ENCODE measurements around the gene AK9.
"Not testable (repeated sequence)": the region's sequence is repeated elsewhere in the genome, so short reads cannot be mapped to it uniquely, and the experiment has no call there.

AK9 gene

GRCh38 chr6:109609737-109610136 is 81.3 kb downstream of the AK9 start:
- ChIA-PET CTCF (no interaction called here), POLR2A (no interaction called here)
- TF ChIP-seq NFRKB (IDR thresholded peaks at IDR 0.05) (no peak), TARDBP (IDR thresholded peaks at IDR 0.05) (no peak), ARNT (IDR thresholded peaks at IDR 0.05) (no peak), L3MBTL2 (conservative IDR thresholded peaks at IDR 0.05) (no peak), ZNF384 (IDR thresholded peaks at IDR 0.05) (no peak), FOXA1 (IDR thresholded peaks at IDR 0.05) (no peak), FOXM1 (IDR thresholded peaks at IDR 0.05; ENCODE audit: borderline replicate concordance) (no peak), BHLHE40 (IDR thresholded peaks at IDR 0.05; ENCODE audit: borderline replicate concordance) (no peak), HDGF (IDR thresholded peaks at IDR 0.05; ENCODE audit: borderline replicate concordance) (no peak), SP1 (IDR thresholded peaks at IDR 0.05) (no peak), CTBP1 (IDR thresholded peaks at IDR 0.05; ENCODE audit: borderline replicate concordance) (no peak), FOXK2 (IDR thresholded peaks at IDR 0.05) (no peak), PKNOX1 (IDR thresholded peaks at IDR 0.05) (no peak), ELF4 (IDR thresholded peaks at IDR 0.05) (no peak), SUZ12 (IDR thresholded peaks at IDR 0.05) (no peak)
- DNase-seq (ENCODE audit: extremely low spot score), result no peak

- ChIA-PET CTCF (no interaction called here), POLR2A (no interaction called here)
- no peak for TF ChIP-seq ELF4 (IDR thresholded peaks at IDR 0.05)
- no peak for DNase-seq (ENCODE audit: extremely low spot score)
Observed at GRCh38 chr6:109606359-109606758, 84.6 kb downstream of the AK9 start.

- TF ChIP-seq NFRKB (IDR thresholded peaks at IDR 0.05) (no peak), CTBP1 (IDR thresholded peaks at IDR 0.05; ENCODE audit: borderline replicate concordance) (no peak), TARDBP (IDR thresholded peaks at IDR 0.05) (no peak), ZNF384 (IDR thresholded peaks at IDR 0.05) (no peak), BHLHE40 (IDR thresholded peaks at IDR 0.05; ENCODE audit: borderline replicate concordance) (no peak), SP1 (IDR thresholded peaks at IDR 0.05) (no peak), HDGF (IDR thresholded peaks at IDR 0.05; ENCODE audit: borderline replicate concordance) (no peak), FOXK2 (IDR thresholded peaks at IDR 0.05) (no peak), LEF1 (IDR thresholded peaks at IDR 0.05; ENCODE audit: borderline replicate concordance) (no peak), PKNOX1 (IDR thresholded peaks at IDR 0.05) (no peak), FOXM1 (IDR thresholded peaks at IDR 0.05; ENCODE audit: borderline replicate concordance) (no peak)
- DNase-seq (ENCODE audit: extremely low spot score), result peak; percentile 26
- CTCF ChIA-PET, result interaction anchor here (0.7 kb wide), 1 partner anchor 101 kb away, joined by 3 read pairs; no protein-coding TSS in a partner anchor
- POLR2A ChIA-PET, result no interaction called here
Observed at GRCh38 chr6:109595998-109596397, 95.0 kb downstream of the AK9 start.

- ChIA-PET CTCF (no interaction called here), POLR2A (no interaction called here)
Observed at GRCh38 chr6:109580519-109580918, 110.5 kb downstream of the AK9 start.

GRCh38 chr6:109579361-109579760 is 111.6 kb downstream of the AK9 start:
- no peak for DNase-seq (ENCODE audit: extremely low spot score)
- TF ChIP-seq SP1 (IDR thresholded peaks at IDR 0.05), result no peak
- TF ChIP-seq FOXM1 (IDR thresholded peaks at IDR 0.05; ENCODE audit: borderline replicate concordance), result no peak
- no peak for TF ChIP-seq FOXA1 (IDR thresholded peaks at IDR 0.05)
- no peak for TF ChIP-seq FOXK2 (IDR thresholded peaks at IDR 0.05)
- no peak for TF ChIP-seq BHLHE40 (IDR thresholded peaks at IDR 0.05; ENCODE audit: borderline replicate concordance)
- TF ChIP-seq NFRKB (IDR thresholded peaks at IDR 0.05), result no peak
- no peak for TF ChIP-seq SUZ12 (IDR thresholded peaks at IDR 0.05)
- no peak for TF ChIP-seq HDGF (IDR thresholded peaks at IDR 0.05; ENCODE audit: borderline replicate concordance)
- no peak for TF ChIP-seq LEF1 (IDR thresholded peaks at IDR 0.05; ENCODE audit: borderline replicate concordance)
- TF ChIP-seq ZNF384 (IDR thresholded peaks at IDR 0.05), result no peak
- CTCF ChIA-PET, result no interaction called here
- POLR2A ChIA-PET, result no interaction called here

More at GRCh38 chr6:109580519-109580918, 110.5 kb downstream of the AK9 start:
- no peak for TF ChIP-seq ELF4 (IDR thresholded peaks at IDR 0.05)
- no peak for TF ChIP-seq TARDBP (IDR thresholded peaks at IDR 0.05)
- no peak for TF ChIP-seq FOXA1 (IDR thresholded peaks at IDR 0.05)
- no peak for TF ChIP-seq PKNOX1 (IDR thresholded peaks at IDR 0.05)
- TF ChIP-seq FOXM1 (IDR thresholded peaks at IDR 0.05; ENCODE audit: borderline replicate concordance), result no peak
- no peak for TF ChIP-seq L3MBTL2 (conservative IDR thresholded peaks at IDR 0.05)
- TF ChIP-seq HDGF (IDR thresholded peaks at IDR 0.05; ENCODE audit: borderline replicate concordance), result no peak
- TF ChIP-seq FOXK2 (IDR thresholded peaks at IDR 0.05), result no peak
- TF ChIP-seq ARNT (IDR thresholded peaks at IDR 0.05), result no peak
- TF ChIP-seq ZNF384 (IDR thresholded peaks at IDR 0.05), result no peak
- no peak for TF ChIP-seq SP1 (IDR thresholded peaks at IDR 0.05)
- no peak for TF ChIP-seq LEF1 (IDR thresholded peaks at IDR 0.05; ENCODE audit: borderline replicate concordance)
- no peak for TF ChIP-seq NFRKB (IDR thresholded peaks at IDR 0.05)
- no peak for TF ChIP-seq CTBP1 (IDR thresholded peaks at IDR 0.05; ENCODE audit: borderline replicate concordance)
- no peak for TF ChIP-seq SUZ12 (IDR thresholded peaks at IDR 0.05)
- TF ChIP-seq BHLHE40 (IDR thresholded peaks at IDR 0.05; ENCODE audit: borderline replicate concordance), result no peak
- DNase-seq (ENCODE audit: extremely low spot score), result no peak

GRCh38 chr6:109569901-109570300 is 121.1 kb downstream of the AK9 start:
- POLR2A ChIA-PET, CTCF ChIA-PET: not testable (repeated sequence)

GRCh38 chr6:109561844-109562243 is 129.2 kb downstream of the AK9 start:
- ChIA-PET POLR2A (no interaction called here), CTCF (no interaction called here)
- TF ChIP-seq HDGF (IDR thresholded peaks at IDR 0.05; ENCODE audit: borderline replicate concordance) (no peak), ZNF384 (IDR thresholded peaks at IDR 0.05) (no peak), BHLHE40 (IDR thresholded peaks at IDR 0.05; ENCODE audit: borderline replicate concordance) (no peak), SUZ12 (IDR thresholded peaks at IDR 0.05) (no peak), SP1 (IDR thresholded peaks at IDR 0.05) (no peak), LEF1 (IDR thresholded peaks at IDR 0.05; ENCODE audit: borderline replicate concordance) (no peak), PKNOX1 (IDR thresholded peaks at IDR 0.05) (no peak), CTBP1 (IDR thresholded peaks at IDR 0.05; ENCODE audit: borderline replicate concordance) (no peak), ELF4 (IDR thresholded peaks at IDR 0.05) (no peak), TARDBP (IDR thresholded peaks at IDR 0.05) (no peak)
- no peak for DNase-seq (ENCODE audit: extremely low spot score)

More at GRCh38 chr6:109569901-109570300, 121.1 kb downstream of the AK9 start:
- not testable (repeated sequence) for DNase-seq (ENCODE audit: extremely low spot score)
